GM18519 (cell line): Measurements from ENCODE around the gene TMEM62.

Source experiments
- ATAC-seq: cut with Tn5 transposase; IDR thresholded peaks from one replicate; pipeline ENCODE4 v1.9.1; 2021; ENCODE audit warnings: mild to moderate bottlenecking, moderate library complexity; ENCODE audit not compliant: unreplicated experiment, low FRiP score

Gene TMEM62

GRCh38 chr15:43226436-43227305 is 93.3 kb downstream of the TMEM62 start:
- no peak for ATAC-seq

DNA sequence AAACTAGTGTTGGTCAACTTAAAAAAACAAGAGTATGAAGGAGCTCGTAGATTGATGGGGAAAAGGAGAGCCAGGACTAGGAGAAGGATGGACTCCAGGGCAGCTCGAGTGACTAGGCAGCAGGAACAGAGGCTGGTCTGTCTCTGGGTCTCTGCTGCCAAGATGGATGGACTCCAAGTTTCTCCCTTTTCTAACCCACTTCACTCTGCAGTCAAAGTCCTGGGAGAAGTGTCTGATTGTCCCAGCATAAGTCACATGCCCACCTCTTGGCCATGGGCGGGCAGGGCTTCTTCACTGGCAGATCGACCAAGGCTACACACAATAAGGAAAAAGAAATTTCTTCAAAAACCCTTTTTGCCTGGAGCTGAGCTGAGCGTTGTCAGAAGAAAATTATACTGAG is 96.6 kb downstream of the TMEM62 start:
- ATAC-seq: no peak

DNA sequence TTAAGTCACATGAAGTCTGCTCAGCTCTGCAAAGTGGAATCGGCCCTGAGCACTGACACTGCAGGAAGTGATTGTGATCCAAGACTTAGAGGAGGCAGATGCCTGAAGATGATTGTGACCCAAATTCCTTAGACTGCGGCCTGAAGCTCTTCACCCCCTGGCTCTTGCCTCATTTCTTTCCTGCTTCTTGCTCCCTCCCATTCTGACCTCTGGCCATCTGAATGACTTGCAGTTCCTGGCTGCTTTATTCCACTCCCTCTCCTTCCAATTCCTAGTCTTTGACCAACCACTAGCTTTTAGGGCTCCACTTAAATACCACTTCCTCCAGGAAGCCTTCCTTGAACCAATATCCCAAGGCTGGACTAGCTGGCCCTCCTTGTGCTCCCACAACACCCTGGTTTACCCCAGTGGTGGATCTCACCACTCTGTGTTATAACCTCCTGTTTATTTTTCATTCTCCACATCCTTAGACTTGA is 97.3 kb downstream of the TMEM62 start:
- ATAC-seq: no peak

- no peak for ATAC-seq
Measured at GRCh38 chr15:43232289-43232874, 99.0 kb downstream of the TMEM62 start.
